CD4-positive, alpha-beta T cell treated with Interleukin-17A for 4 hours (primary cell): ENCODE data around the gene HLX.

ENCODE experiments used
- DNase-seq: peaks from one replicate; pipeline ENCODE4 v3.0.0-alpha.2; 2020; ENCODE audit warnings: mixed read lengths

HLX gene

GRCh38 chr1:220928320-220928719 lies 49.1 kb downstream of the HLX start:
- no peak for DNase-seq

GRCh38 chr1:220928725-220929300 lies 49.6 kb downstream of the HLX start:
- DNase-seq: no peak

- DNase-seq: no peak
These were observed 50.1 kb downstream of the HLX start for GRCh38 chr1:220929304-220929703.
